Body of pancreas (tissue), 4 donors: ENCODE results near the gene PIK3R5. TPM values are rescaled to one million over a fixed set of nuclear protein-coding genes. Genes with fewer than 3 reads are reported as not detected.

Source experiments
- ATAC-seq: fragments of 150-250 bp; one replicate; pipeline ENCODE4 v1.9.1; 2016
- DNase-seq, 4 donors: peaks; one replicate each; pipeline ENCODE4 v3.0.0-alpha.2; 2019
- H3K27ac ChIP-seq, 4 donors: fragments of 200-600 bp; sonication (generic); 1 replicate in 3 of 4; 2 replicates in 1 of 4; pipeline versions ENCODE4 v1.5.1 to v1.6.1; 2016 to 2019; ENCODE audit warnings: mild to moderate bottlenecking in 1 of 4, mixed read lengths in 1 of 4, moderate library complexity in 1 of 4
- H3K27me3 ChIP-seq, 2 donors: fragments of 200-600 bp; sonication (generic); one replicate each; pipeline ENCODE4 v1.6.0; 2016; ENCODE audit warnings: mild to moderate bottlenecking in 1 of 2
- H3K36me3 ChIP-seq, 2 donors: fragments of 200-600 bp; sonication (generic); replicated peaks in 1 of 2; 2 replicates each; pipeline ENCODE4 v1.5.1; 2016; ENCODE audit warnings: low read depth in 2 of 2; ENCODE audit not compliant: insufficient read depth in 1 of 2
- H3K4me1 ChIP-seq: fragments of 200-600 bp; sonication (generic); one replicate; pipeline ENCODE4 v1.6.0; 2016
- H3K4me3 ChIP-seq, 2 donors: fragments of 200-600 bp; sonication (generic); 1 replicate in 1 of 2; 2 replicates in 1 of 2; pipeline ENCODE4 v1.5.1; 2016 to 2019
- H3K9me3 ChIP-seq, 3 donors: fragments of 200-600 bp; sonication (generic); 1 replicate in 2 of 3; 2 replicates in 1 of 3; pipeline ENCODE4 v1.5.1; 2016
- POLR2A ChIP-seq, 3 donors: fragments of 450-650 bp; IDR thresholded peaks; one replicate each; pipeline ENCODE4 v1.6.1; 2016; ENCODE audit warnings: antibody characterized with exemption in 3 of 3, mild to moderate bottlenecking in 2 of 3
- WGBS, 2 donors: methylation state at CpG; one replicate each; pipeline ENCODE4 v1.1.5; 2017; 5-methylcytosine and 5-hydroxymethylcytosine counted together
- intact Hi-C: fragments of 100-400 bp; cut with DNase I; formaldehyde crosslinking; loops from one replicate; pipeline ENCODE4 v1.15.1; 2023
- total RNA-seq, 2 donors: library from RNA; depleted of rRNA; stranded (reverse); fragments of >200 nt; gene quantifications; one replicate each; pipeline ENCODE4 v1.1.0, GENCODE V29; 2016
- TF ChIP-seq, protein P1 (sequence below), 7 experiments: fragments of 450-650 bp in 4 of 7; fragments of 200-600 bp in 3 of 7; sonication (generic) in 3 of 7; IDR thresholded peaks; one replicate each; pipeline ENCODE4 v1.5.1; 2016 to 2019; ENCODE audit warnings: antibody characterized with exemption in 7 of 7

PIK3R5 gene
- total RNA-seq, 2 donors from 2014 or later = 4.6 to 4.7 TPM

DNA sequence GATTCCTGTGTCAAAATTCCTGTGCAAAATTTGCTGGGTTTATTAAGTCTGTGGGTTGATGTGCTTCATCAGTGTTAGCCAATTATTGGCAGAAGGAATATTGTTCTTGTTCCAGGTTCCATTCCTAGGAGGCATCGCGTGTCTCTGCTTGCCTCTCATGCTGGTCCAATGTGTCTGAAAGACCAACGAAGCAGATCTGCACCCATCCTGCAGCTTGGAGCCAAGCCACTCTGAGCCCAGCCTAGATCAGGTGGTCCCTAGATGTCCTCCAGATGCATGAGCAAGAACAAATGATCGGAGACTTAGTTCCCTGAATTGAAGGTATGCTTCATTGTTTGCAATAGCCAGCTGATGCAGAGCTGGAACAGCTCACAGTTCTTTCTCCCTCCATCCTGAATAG is 87.5 kb downstream of the PIK3R5 start:
- Histone ChIP-seq H3K4me3 (no peak overlapping the region), H3K27me3 (no peaks in the 10 kb centered on the region), H3K9me3 (no peaks in the 10 kb centered on the region), H3K36me3 (no peaks in the 10 kb centered on the region), H3K27ac (no peak overlapping the region), H3K4me1 (no peaks in the 10 kb centered on the region)
- intact Hi-C loops = no loop called here
- WGBS, 2 donors = 65 to 70% methylated on average over 4 of the region's 4 CpGs
- TF ChIP-seq, protein P1, sequence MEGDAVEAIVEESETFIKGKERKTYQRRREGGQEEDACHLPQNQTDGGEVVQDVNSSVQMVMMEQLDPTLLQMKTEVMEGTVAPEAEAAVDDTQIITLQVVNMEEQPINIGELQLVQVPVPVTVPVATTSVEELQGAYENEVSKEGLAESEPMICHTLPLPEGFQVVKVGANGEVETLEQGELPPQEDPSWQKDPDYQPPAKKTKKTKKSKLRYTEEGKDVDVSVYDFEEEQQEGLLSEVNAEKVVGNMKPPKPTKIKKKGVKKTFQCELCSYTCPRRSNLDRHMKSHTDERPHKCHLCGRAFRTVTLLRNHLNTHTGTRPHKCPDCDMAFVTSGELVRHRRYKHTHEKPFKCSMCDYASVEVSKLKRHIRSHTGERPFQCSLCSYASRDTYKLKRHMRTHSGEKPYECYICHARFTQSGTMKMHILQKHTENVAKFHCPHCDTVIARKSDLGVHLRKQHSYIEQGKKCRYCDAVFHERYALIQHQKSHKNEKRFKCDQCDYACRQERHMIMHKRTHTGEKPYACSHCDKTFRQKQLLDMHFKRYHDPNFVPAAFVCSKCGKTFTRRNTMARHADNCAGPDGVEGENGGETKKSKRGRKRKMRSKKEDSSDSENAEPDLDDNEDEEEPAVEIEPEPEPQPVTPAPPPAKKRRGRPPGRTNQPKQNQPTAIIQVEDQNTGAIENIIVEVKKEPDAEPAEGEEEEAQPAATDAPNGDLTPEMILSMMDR (IDR thresholded peaks at IDR 0.05) = no peak
- TF ChIP-seq POLR2A (IDR thresholded peaks at IDR 0.05) = no peak
- DNase-seq (no peak), ATAC-seq (no peak)

DNA sequence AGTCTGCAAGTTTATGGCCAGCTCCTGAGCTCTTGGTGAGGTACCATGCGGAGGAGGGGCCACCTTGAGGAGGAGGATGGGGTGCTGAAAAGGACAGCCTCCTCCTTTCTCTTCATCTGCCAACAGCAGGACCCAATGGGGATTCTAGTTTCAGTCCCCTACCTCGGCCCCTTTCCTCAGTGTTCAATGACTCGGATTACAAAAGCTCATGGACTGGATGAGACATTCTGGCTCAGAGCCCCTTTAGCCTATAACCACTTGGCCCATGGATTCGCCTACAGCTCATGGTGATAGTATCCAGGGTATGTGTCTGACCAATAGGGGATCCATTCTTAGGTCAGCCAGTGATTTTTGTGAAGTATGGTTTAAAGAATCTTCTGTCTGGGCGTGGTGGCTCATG is 89.5 kb downstream of the PIK3R5 start:
- DNase-seq (no peak), ATAC-seq (no peak)
- Histone ChIP-seq H3K4me1 (no peaks in the 10 kb centered on the region), H3K27ac (no peak overlapping the region), H3K36me3 (no peaks in the 10 kb centered on the region), H3K4me3 (no peak overlapping the region), H3K9me3 (no peaks in the 10 kb centered on the region), H3K27me3 (no peaks in the 10 kb centered on the region)
- WGBS, 2 donors = 69 to 78% methylated on average over 5 of the region's 5 CpGs
- intact Hi-C loops = no loop called here
- TF ChIP-seq, protein P1 (IDR thresholded peaks at IDR 0.05) = no peak
- TF ChIP-seq POLR2A (IDR thresholded peaks at IDR 0.05) = no peak

DNA sequence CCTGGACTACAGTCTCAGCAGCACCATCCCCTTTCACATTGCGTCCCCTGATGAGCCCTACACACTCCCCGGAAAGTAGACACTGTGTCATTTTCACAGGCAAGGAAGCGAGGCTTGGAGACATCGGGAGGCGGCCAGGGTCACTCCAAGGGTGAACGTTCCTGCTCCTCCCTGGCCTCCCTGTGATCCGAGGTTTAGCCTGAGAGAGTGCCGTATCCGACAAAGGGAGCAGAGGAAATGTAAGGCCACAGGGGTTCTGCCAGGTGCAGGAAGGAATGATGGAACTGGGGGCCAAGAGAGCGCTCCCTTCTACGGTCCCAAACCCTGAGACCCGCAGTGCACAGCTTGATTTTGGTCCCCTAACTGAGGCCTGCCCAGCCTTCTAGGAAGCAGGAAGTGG is 90.1 kb downstream of the PIK3R5 start:
- no peak overlapping the region for H3K27ac ChIP-seq
- no peak overlapping the region for H3K4me3 ChIP-seq
- intact Hi-C loops = no loop called here
- no peaks in the 10 kb centered on the region for H3K27me3 ChIP-seq
- H3K36me3 ChIP-seq = no peaks in the 10 kb centered on the region
- TF ChIP-seq POLR2A (IDR thresholded peaks at IDR 0.05) = no peak
- TF ChIP-seq, protein P1 (IDR thresholded peaks at IDR 0.05) = no peak
- no peak for DNase-seq
- no peaks in the 10 kb centered on the region for H3K9me3 ChIP-seq
- WGBS, 2 donors = 53 to 66% methylated on average over 9 to 12 of the region's 12 CpGs
- no peaks in the 10 kb centered on the region for H3K4me1 ChIP-seq
- ATAC-seq = no peak

DNA sequence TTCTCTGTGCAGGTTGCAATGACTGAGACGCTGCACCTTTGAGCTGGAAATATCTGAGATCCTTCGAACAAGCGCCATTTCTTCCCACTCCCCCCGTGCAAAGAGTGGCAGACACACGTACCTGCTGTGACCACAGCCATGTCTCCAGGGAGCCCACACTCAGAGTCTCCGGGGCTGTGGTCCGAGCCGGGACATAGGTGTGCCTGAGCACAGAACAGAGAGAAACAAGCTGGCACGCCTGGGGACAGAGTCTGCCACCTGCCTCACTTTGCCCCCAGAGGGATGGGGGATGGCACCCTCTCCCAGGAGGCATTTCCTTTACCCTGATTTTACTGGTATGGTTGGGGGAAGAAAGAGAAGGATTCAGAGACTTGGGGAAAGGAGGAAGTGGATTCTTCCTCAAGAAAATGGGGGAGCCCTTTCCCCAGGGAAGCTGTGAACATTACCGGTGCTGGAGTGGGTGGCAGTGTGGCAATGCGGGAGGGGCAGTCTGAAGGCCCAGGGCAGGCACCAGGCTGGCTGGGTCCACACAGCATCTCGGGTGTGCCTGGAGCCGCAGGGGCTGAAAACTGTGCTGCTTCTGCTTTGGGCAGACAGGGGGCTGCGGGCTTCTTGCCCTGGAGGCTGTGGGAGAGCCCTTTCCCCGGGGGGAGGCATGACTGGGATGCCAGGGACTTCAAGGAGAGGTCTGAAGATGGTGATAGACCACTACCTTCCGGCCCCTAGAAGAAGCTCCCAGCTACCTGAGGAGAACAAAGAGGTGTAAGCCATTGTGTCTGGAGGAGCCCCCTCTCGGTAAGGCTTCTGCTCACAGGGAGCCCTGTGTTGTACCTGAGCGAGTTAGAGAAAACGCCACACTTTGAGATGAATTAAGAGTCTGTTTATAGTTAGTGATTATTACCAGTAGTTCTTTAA is 91.4 kb downstream of the PIK3R5 start:
- no peak overlapping the region for H3K27ac ChIP-seq
- intact Hi-C loops = no loop called here
- no peaks in the 10 kb centered on the region for H3K27me3 ChIP-seq
- peaks cover 5% of the 10 kb centered on the region for H3K4me1 ChIP-seq
- H3K36me3 ChIP-seq = no peaks in the 10 kb centered on the region
- no peaks in the 10 kb centered on the region for H3K9me3 ChIP-seq
- TF ChIP-seq POLR2A (IDR thresholded peaks at IDR 0.05) = no peak
- TF ChIP-seq, protein P1 (IDR thresholded peaks at IDR 0.05) = no peak
- no peak overlapping the region for H3K4me3 ChIP-seq
- DNase-seq (no peak), ATAC-seq (no peak)
- WGBS, 2 donors = 41 to 50% methylated on average over 14 to 19 of the region's 19 CpGs
